CD1c-positive myeloid dendritic cell (primary cell): ENCODE data around the gene MICU1.
"Not testable (repeated sequence)": the region's sequence is repeated elsewhere in the genome, so short reads cannot be mapped to it uniquely, and the experiment has no call there.

Experiments
- DNase-seq: peaks from one replicate; pipeline ENCODE4 v3.0.0-alpha.2; 2016; ENCODE audit errors: extremely low spot score

The MICU1 gene

GRCh38 chr10:72329290-72330068, 296.4 kb downstream of the MICU1 start:
- DNase-seq, result peak; percentile 78

GRCh38 chr10:72328829-72329204, 297.1 kb downstream of the MICU1 start:
- DNase-seq, result peak; percentile 55

DNA sequence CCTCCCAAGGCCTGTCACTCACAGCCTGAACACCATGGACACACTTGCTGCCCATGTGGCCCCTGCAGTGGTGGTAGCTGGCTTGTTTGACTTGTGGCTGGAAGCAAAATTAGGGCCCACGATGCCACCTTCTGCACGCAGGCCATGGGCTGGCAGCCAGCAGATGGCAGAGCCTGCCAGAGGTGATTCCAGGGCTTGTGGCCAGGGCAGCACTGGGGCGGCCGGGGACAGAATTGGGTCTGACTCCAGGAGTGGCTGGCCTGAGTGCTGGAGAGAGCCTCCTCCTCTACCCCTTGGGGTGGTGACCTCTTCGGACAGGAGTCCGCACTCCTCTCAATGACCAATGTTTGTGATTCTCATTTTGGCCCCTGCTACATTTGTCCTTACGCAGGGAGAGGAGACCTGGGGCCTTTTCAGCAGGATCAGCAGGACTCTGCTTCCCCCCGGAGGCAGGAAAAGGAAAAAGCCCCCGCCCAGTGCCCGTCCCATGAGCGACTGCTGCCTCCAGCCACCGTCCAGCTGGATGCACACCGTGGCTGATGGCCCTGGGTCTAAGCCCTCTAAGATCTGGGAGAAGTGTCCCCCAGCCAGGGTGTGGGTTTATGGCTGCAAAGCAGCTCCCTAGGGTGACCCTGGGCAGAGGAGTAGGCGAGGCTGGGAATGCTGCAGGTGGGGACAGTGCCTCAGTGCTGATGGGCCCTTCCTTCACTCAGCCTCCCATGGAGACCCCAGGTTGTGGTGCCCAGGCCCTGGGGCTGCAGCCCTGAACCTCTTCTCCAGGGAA, 297.6 kb downstream of the MICU1 start:
- no peak for DNase-seq

- not testable (repeated sequence) for DNase-seq
Measured at GRCh38 chr10:72326665-72327603, 298.9 kb downstream of the MICU1 start.

- DNase-seq, result not testable (repeated sequence)
Measured at GRCh38 chr10:72325243-72326175, 300.4 kb downstream of the MICU1 start.

- DNase-seq, result no peak
Measured at GRCh38 chr10:72323771-72324191, 302.1 kb downstream of the MICU1 start.

- no peak for DNase-seq
Measured at GRCh38 chr10:72323108-72323749, 302.6 kb downstream of the MICU1 start.

GRCh38 chr10:72322280-72323058, 303.4 kb downstream of the MICU1 start:
- no peak for DNase-seq

- no peak for DNase-seq
Measured at GRCh38 chr10:72322030-72322279, 303.9 kb downstream of the MICU1 start.

- DNase-seq, result no peak
Measured at GRCh38 chr10:72321248-72322029, 304.4 kb downstream of the MICU1 start.

DNA sequence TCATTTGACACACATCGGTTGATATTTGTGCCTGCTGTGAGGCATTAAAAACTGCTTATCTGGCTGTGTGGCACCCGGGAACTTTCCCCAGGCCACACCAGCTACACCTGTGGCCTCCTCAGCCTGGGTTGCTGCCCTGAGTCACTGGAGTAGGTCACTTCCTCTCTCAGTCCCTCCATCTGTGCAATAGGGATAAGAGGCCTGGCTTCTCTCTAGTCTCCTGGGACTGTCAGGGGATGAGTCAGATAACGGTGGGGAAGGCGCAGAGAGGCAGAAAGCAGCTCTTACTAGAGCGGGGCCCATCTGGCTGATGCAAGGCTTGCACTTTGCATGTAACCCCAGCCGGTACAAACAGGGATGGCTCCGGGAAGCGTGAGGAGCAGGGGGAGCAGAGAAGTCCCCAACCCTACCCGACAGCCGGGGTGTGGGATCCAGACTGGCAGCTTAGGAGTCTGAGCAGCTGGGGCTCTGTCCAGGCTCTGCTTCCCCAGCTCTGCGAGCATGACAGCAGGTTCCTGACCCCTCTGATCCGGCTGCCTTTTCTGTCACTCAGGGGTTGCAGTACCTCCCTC, 305.1 kb downstream of the MICU1 start:
- peak; percentile 78 for DNase-seq

DNA sequence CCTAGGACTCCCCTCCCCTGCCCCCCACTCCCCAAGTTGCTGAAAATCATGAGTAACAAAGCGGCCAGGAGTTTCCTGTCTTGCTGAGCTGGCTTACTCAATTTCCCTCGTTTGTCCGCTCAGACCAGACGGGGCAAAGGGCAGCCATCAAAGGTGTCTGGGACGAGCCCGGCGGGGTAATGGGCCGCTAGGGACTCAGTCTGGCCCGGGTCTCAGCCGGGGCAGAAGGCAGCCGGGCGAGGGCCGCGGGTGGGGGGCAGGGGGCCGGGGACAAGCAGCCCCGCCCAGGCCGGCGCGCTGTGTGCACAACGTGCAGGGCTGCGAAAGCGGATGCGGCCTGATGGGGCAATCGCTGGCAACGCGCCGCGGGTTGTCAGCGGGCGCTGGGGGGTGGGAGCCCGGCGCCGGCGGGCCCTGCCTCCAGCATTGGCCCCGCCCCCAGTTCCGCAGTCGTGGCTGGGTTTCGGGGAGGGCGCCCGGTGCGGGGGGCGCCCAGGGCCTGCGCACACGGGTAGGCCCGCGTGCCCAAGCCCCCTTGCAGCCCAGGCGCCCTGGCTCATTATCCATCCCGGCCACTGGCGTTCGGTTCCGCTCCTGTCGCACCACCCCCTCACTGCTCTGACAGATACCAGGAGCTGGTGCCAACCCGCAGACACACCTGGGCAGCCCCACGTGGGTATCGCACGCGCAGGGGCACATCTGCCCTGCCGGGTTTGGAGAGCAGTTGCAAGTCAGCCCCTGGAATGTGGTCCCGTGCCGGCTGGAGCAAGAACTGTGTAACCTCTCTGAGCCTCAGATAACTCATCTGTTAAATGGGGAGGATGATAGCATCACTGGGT, 306.2 kb downstream of the MICU1 start:
- DNase-seq, result peak; percentile 95

- DNase-seq, result no peak
Measured at GRCh38 chr10:72318418-72319262, 307.2 kb downstream of the MICU1 start.
